Sigmoid colon (tissue), 7 donors: Measurements from ENCODE around the gene SDHA. TPM values are rescaled to one million over a fixed set of nuclear protein-coding genes. Genes with fewer than 3 reads are reported as not detected.
A peak's percentile ranks its signal among the peaks of the same experiment; 100 is the strongest.
"Not testable (repeated sequence)": the region's sequence is repeated elsewhere in the genome, so short reads cannot be mapped to it uniquely, and the experiment has no call there.

Experiments
- DNase-seq: peaks from one replicate; pipeline ENCODE4 v3.0.0-alpha.2; 2019
- H3K27ac ChIP-seq, 4 donors: fragments of 200-600 bp; sonication (generic); one replicate each; pipeline ENCODE4 v1.5.1; 2016 to 2019; ENCODE audit warnings: mild to moderate bottlenecking in 1 of 4
- H3K27me3 ChIP-seq, 3 donors: fragments of 200-600 bp; sonication (generic); one replicate each; pipeline ENCODE4 v1.5.1; 2019; ENCODE audit warnings: mild to moderate bottlenecking in 1 of 3
- H3K36me3 ChIP-seq, 4 donors: fragments of 200-600 bp; sonication (generic); one replicate each; pipeline ENCODE4 v1.5.1; 2016 to 2019
- H3K4me1 ChIP-seq, 4 donors: fragments of 200-600 bp; sonication (generic); one replicate each; pipeline ENCODE4 v1.5.1; 2017 to 2019
- H3K4me3 ChIP-seq, 4 donors: fragments of 200-600 bp; sonication (generic); one replicate each; pipeline ENCODE4 v1.5.1; 2017 to 2019; ENCODE audit warnings: mild to moderate bottlenecking in 2 of 4, moderate library complexity in 1 of 4
- H3K9me3 ChIP-seq, 4 donors: fragments of 200-600 bp in 3 of 4; sonication (generic) in 3 of 4; one replicate each; pipeline versions ENCODE4 v1.5.1 to v1.6.1; 2013 to 2019
- EP300 ChIP-seq, 4 donors: sonication (generic); formaldehyde crosslinking; IDR thresholded peaks; one replicate each; pipeline ENCODE4 v1.6.1; 2017; ENCODE audit warnings: antibody characterized with exemption in 4 of 4
- POLR2A ChIP-seq, 2 donors: fragments of 450-650 bp; IDR thresholded peaks; one replicate each; pipeline ENCODE4 v1.6.1; 2016; ENCODE audit warnings: antibody characterized with exemption in 2 of 2, mild to moderate bottlenecking in 2 of 2, moderate library complexity in 2 of 2
- POLR2AphosphoS5 ChIP-seq, 4 donors: sonication (generic); formaldehyde crosslinking; IDR thresholded peaks; one replicate each; pipeline ENCODE4 v1.6.1; 2017; ENCODE audit warnings: antibody characterized with exemption in 4 of 4
- WGBS, 2 donors: extraction: QIAGEN DNeasy Blood & Tissue Kit; methylation state at CpG; one replicate each; pipeline ENCODE4 v1.1.7; 2013; 5-methylcytosine and 5-hydroxymethylcytosine counted together
- intact Hi-C: fragments of 100-400 bp; cut with DNase I; formaldehyde crosslinking; loops from one replicate; pipeline ENCODE4 v1.15.1; 2023
- polyA plus RNA-seq, 3 donors: library from polyadenylated mRNA; stranded (reverse); fragments of 200-250 nt; gene quantifications; one replicate each; pipeline ENCODE4 v1.2.3, GENCODE V29; 2013
- total RNA-seq, 4 donors: library from RNA; depleted of rRNA; stranded (reverse); fragments of >200 nt; gene quantifications; one replicate each; pipeline ENCODE4 v1.1.0, GENCODE V29; 2016
- TF ChIP-seq, protein P1 (sequence below), 4 experiments: fragments of 450-650 bp in 3 of 4; fragments of 200-600 bp in 1 of 4; IDR thresholded peaks; one replicate each; pipeline ENCODE4 v1.5.1; 2016 to 2019; ENCODE audit warnings: antibody characterized with exemption in 4 of 4, mild to moderate bottlenecking in 3 of 4, moderate library complexity in 2 of 4
- donor health status: healthy with polysubstance abuse.
- donor health status: Bipolar disorder and iron deficiency.
- donor health status: healthy.

The SDHA gene
- total and polyA plus RNA-seq, 7 donors: 72.7 to 290 (median 87.0) TPM

GRCh38 chr5:219460-219863 lies 1.3 kb downstream of the SDHA start:
- Histone ChIP-seq H3K9me3 (no peaks in the 10 kb centered on the region), H3K27ac (peak overlapping the region; percentile 89 to 92 (median 91)), H3K4me1 (peaks cover 0 to 39% (median 37%) of the 10 kb centered on the region in 4 donors), H3K36me3 (peaks cover 0 to 9% (median 6%) of the 10 kb centered on the region in 4 donors), H3K27me3 (no peaks in the 10 kb centered on the region), H3K4me3 (peak overlapping the region; percentile 90 to 100 (median 99))
- 2 to 10% methylated on average over 9 of the region's 9 CpGs for WGBS, 2 donors
- TF ChIP-seq EP300 (IDR thresholded peaks at IDR 0.05) (no peak), POLR2AphosphoS5 (IDR thresholded peaks at IDR 0.05) (no peak), POLR2A (IDR thresholded peaks at IDR 0.05) (no peak)
- TF ChIP-seq, protein P1, sequence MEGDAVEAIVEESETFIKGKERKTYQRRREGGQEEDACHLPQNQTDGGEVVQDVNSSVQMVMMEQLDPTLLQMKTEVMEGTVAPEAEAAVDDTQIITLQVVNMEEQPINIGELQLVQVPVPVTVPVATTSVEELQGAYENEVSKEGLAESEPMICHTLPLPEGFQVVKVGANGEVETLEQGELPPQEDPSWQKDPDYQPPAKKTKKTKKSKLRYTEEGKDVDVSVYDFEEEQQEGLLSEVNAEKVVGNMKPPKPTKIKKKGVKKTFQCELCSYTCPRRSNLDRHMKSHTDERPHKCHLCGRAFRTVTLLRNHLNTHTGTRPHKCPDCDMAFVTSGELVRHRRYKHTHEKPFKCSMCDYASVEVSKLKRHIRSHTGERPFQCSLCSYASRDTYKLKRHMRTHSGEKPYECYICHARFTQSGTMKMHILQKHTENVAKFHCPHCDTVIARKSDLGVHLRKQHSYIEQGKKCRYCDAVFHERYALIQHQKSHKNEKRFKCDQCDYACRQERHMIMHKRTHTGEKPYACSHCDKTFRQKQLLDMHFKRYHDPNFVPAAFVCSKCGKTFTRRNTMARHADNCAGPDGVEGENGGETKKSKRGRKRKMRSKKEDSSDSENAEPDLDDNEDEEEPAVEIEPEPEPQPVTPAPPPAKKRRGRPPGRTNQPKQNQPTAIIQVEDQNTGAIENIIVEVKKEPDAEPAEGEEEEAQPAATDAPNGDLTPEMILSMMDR (IDR thresholded peaks at IDR 0.05): no peak
- DNase-seq: no peak
- intact Hi-C loops: loop anchor here (2.0 kb wide), 1 partner anchor 51 kb away; the partner anchor contains the start of gene PDCD6

GRCh38 chr5:219991-220390 lies 1.9 kb downstream of the SDHA start:
- H3K27me3 ChIP-seq: no peaks in the 10 kb centered on the region
- H3K4me3 ChIP-seq: peak overlapping the region in 3 of 4 donors; percentile 90 to 100 (median 99)
- H3K9me3 ChIP-seq: no peaks in the 10 kb centered on the region
- peaks cover 0 to 39% (median 33%) of the 10 kb centered on the region in 4 donors for H3K4me1 ChIP-seq
- peak overlapping the region; percentile 89 to 92 (median 91) for H3K27ac ChIP-seq
- peaks cover 0 to 14% (median 11%) of the 10 kb centered on the region in 4 donors for H3K36me3 ChIP-seq
- TF ChIP-seq POLR2AphosphoS5 (IDR thresholded peaks at IDR 0.05) (no peak), EP300 (IDR thresholded peaks at IDR 0.05) (no peak), POLR2A (IDR thresholded peaks at IDR 0.05) (no peak)
- TF ChIP-seq, protein P1 (IDR thresholded peaks at IDR 0.05): no peak
- intact Hi-C loops: loop anchor here (2.0 kb wide), 1 partner anchor 51 kb away; the partner anchor contains the start of gene PDCD6
- WGBS, 2 donors: 6 to 19% methylated on average over 4 of the region's 4 CpGs
- DNase-seq: no peak

DNA sequence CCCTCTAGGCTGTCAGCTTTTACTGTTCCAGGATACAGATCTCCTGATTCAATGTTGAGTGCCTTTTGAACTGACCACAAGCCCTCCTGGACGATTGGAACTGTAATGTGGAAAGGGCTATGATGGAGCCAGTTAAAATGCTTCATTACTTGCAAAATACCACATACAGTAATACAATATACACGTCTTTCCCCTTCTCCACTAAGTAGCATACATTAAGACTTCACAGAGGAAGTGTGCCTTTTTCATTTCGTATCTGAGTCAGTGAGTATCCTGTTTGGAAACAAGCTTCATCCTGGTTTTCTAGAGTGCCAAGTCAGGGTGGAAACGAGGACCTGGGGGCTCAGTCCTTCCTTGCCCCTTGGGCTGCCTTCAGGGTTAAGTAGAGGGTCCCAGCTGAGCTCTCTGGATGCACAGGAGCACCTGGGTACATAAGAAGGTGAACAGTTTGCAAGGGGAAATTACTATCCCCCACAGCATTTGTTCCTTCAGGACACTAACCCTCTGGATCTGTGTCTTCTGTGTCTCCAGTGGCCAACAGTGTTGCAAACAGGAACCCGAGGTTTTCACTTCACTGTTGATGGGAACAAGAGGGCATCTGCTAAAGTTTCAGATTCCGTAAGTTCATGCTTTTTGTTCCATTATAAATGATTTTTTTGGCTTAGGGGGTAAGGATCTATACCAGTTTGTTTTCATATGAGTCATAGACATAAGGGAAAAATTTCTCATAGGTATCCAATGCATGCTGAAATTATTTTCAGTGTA lies 5.0 kb downstream of the SDHA start:
- intact Hi-C loops, H3K27me3 ChIP-seq, H3K4me3 ChIP-seq, H3K9me3 ChIP-seq, DNase-seq, H3K27ac ChIP-seq: not testable (repeated sequence)
- Histone ChIP-seq H3K36me3 (peaks cover 10 to 45% (median 40%) of the 10 kb centered on the region in 4 donors), H3K4me1 (peaks cover 0 to 33% (median 23%) of the 10 kb centered on the region in 4 donors)
- WGBS, 2 donors: 64% methylated on average over 6 of the region's 6 CpGs

DNA sequence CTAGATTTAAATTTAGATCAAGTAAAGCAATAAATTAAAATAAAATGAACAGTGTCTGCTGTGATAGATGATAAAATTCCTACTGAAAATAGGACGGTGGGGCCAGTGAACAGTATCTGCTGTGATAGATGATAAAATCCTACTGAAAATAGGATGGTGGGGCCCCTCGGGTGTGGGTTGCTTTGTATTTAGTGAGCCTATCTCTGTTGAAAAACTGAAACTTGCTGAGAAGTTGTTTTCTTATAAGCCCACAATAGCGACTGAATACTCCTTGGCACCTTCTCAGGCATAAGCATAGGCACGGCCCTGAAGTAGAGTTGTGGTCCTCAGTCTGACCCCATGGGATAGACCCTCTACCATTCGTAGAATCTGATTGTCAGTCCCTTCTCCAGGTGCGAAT lies 5.7 kb downstream of the SDHA start:
- no peak for DNase-seq
- peaks cover 0 to 33% (median 23%) of the 10 kb centered on the region in 4 donors for H3K4me1 ChIP-seq
- 75 to 91% methylated on average over 6 of the region's 6 CpGs for WGBS, 2 donors
- TF ChIP-seq POLR2A (IDR thresholded peaks at IDR 0.05) (no peak), POLR2AphosphoS5 (IDR thresholded peaks at IDR 0.05) (no peak)
- TF ChIP-seq, protein P1 (IDR thresholded peaks at IDR 0.05): no peak
- no peaks in the 10 kb centered on the region for H3K27me3 ChIP-seq
- intact Hi-C loops: no loop called here
- peaks cover 14 to 52% (median 45%) of the 10 kb centered on the region in 4 donors for H3K36me3 ChIP-seq
- H3K4me3 ChIP-seq: no peak overlapping the region
- H3K27ac ChIP-seq: no peak overlapping the region
- H3K9me3 ChIP-seq: no peaks in the 10 kb centered on the region

DNA sequence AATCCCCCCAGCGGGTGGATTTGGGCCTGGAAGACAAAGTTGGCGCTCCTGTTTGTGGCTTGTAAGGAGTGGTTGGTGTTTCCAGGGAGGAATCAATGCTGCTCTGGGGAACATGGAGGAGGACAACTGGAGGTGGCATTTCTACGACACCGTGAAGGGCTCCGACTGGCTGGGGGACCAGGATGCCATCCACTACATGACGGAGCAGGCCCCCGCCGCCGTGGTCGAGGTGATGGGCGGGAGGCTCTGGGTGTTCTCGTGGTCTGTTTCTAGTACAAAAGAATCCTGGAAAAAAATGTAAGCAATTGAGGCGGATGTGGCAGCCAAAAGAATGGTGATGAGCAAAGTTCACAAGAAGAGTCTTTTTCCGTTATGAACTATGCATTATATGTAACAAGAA lies 7.2 kb downstream of the SDHA start:
- peaks cover 14 to 67% (median 55%) of the 10 kb centered on the region in 4 donors for H3K36me3 ChIP-seq
- H3K4me3 ChIP-seq: no peak overlapping the region
- H3K4me1 ChIP-seq: peaks cover 0 to 19% (median 9%) of the 10 kb centered on the region in 4 donors
- DNase-seq: no peak
- H3K27me3 ChIP-seq: no peaks in the 10 kb centered on the region
- H3K9me3 ChIP-seq: no peaks in the 10 kb centered on the region
- no peak overlapping the region for H3K27ac ChIP-seq
- intact Hi-C loops: no loop called here
- TF ChIP-seq, protein P1 (IDR thresholded peaks at IDR 0.05): no peak
- TF ChIP-seq POLR2A (IDR thresholded peaks at IDR 0.05): no peak
- no peak for TF ChIP-seq EP300 (IDR thresholded peaks at IDR 0.05)
- no peak for TF ChIP-seq POLR2AphosphoS5 (IDR thresholded peaks at IDR 0.05)
- 95 to 97% methylated on average over 14 of the region's 14 CpGs for WGBS, 2 donors

DNA sequence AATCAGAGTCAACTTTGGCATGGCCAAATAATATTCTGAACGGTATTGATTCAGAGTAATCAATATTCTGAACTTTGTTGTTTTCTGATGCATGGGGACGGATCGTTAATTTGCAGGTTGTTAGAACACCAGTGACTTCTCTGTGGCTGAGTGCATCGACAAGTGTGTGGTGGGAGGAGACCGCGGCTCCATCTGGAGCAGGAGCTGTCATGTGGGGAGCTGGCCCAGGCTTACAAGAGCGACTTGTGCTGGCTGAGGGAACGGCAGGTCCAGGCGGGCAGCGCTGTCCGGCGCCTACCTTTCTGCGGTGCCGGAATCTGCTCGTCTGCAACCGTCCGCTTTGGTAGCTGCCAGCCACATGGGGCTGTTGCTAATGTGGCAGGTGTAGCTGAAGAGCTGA lies 9.3 kb downstream of the SDHA start:
- intact Hi-C loops, H3K27ac ChIP-seq, H3K9me3 ChIP-seq, DNase-seq, H3K4me3 ChIP-seq, H3K4me1 ChIP-seq, H3K27me3 ChIP-seq: not testable (repeated sequence)
- WGBS, 2 donors: 91 to 96% methylated on average over 15 to 17 of the region's 17 CpGs
- peaks cover 18 to 88% (median 60%) of the 10 kb centered on the region in 4 donors for H3K36me3 ChIP-seq
